ENCODE results near the gene SLC6A7. TPM values are rescaled to one million over a fixed set of nuclear protein-coding genes. Genes with fewer than 3 reads are reported as not detected.

SLC6A7 gene
- total and polyA plus RNA-seq, 2 donors from 2014 or later = not detected

DNA sequence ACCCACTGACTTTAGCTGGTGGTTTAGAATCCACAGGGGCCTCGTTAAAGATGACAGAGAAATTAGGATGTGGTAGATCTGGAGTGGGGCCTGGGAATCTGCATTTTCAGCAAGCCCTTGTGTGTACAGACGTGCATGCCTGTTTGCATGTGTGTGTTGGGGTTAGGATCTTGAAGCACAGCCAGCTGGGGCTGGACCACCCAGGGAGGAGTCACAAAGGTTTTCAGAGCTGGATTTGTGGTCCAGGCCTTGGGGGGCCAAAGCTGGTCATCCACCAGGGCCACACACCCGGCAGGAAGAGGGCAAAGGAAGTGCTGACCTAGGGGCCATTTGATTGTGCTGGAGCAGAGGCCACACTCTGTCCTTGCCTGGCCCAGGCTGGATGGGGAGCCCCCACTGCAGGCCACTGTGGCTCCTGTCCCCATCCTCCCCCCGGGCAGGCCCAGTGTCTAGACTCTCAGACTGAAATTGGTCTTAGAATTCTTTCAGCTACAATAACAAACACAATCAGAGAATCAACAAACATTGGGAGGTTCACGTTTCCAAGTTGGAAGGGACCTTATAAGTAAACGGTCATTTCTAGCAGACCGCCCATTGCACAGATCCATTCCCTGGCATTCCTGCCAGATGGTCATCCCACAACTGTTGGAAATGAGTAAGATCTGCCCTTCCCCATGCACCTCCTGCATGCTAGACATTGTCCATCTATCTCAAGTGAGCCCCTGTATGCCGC is 13.0 kb upstream of the SLC6A7 start:
- Histone ChIP-seq H3K27ac (ENCODE audit: low read depth in 2 of 2, low read length in 2 of 2) (no peak overlapping the region), H3K9me3 (ENCODE audit: control insufficient read depth in 2 of 3, insufficient read depth in 1 of 3, low read length in 3 of 3) (no peaks in the 10 kb centered on the region), H3K36me3 (ENCODE audit: control insufficient read depth in 2 of 3, insufficient read depth in 3 of 3, low read length in 3 of 3) (no peaks in the 10 kb centered on the region), H3K4me1 (ENCODE audit: control insufficient read depth in 2 of 3, insufficient read depth in 2 of 3, low read depth in 1 of 3, low read length in 3 of 3) (peaks cover 4 to 25% (median 6%) of the 10 kb centered on the region in 3 donors), H3K27me3 (ENCODE audit: control insufficient read depth, insufficient read depth, low read length) (no peaks in the 10 kb centered on the region), H3K9ac (ENCODE audit: low read length in 3 of 3) (no peak overlapping the region), H3K4me3 (ENCODE audit: low read length in 3 of 3) (no peak overlapping the region)
- intact Hi-C loops (cut with DNase I) = no loop called here
- DNase-seq = no peak
- no peak for FAIRE-seq
- TF ChIP-seq, protein P1, sequence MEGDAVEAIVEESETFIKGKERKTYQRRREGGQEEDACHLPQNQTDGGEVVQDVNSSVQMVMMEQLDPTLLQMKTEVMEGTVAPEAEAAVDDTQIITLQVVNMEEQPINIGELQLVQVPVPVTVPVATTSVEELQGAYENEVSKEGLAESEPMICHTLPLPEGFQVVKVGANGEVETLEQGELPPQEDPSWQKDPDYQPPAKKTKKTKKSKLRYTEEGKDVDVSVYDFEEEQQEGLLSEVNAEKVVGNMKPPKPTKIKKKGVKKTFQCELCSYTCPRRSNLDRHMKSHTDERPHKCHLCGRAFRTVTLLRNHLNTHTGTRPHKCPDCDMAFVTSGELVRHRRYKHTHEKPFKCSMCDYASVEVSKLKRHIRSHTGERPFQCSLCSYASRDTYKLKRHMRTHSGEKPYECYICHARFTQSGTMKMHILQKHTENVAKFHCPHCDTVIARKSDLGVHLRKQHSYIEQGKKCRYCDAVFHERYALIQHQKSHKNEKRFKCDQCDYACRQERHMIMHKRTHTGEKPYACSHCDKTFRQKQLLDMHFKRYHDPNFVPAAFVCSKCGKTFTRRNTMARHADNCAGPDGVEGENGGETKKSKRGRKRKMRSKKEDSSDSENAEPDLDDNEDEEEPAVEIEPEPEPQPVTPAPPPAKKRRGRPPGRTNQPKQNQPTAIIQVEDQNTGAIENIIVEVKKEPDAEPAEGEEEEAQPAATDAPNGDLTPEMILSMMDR (IDR thresholded peaks at IDR 0.05; ENCODE audit: borderline replicate concordance, extremely low read depth, insufficient read depth) = no peak

DNA sequence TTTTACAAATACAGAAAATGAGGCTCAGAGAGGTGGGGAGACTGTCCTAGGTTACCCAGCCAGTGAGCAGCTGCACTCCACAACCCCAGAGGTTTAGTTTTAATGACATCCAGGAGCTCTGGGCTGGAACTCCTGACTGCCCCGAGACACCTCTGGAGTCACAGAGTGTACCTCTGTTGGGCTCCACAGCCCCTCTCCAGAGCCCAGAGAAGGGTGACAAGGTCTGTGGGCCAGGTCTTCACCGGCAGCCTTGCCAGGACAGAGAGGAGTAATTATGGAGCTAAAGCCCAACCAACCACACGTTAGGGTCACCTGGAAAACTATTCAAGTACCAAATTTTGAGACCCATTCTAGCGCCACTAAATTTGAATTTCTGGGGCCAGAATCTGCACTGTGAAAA is 12.1 kb upstream of the SLC6A7 start:
- DNase-seq = no peak
- intact Hi-C loops (cut with DNase I) = no loop called here
- Histone ChIP-seq H3K36me3 (ENCODE audit: control insufficient read depth in 2 of 3, insufficient read depth in 3 of 3, low read length in 3 of 3) (no peaks in the 10 kb centered on the region), H3K9me3 (ENCODE audit: control insufficient read depth in 2 of 3, insufficient read depth in 1 of 3, low read length in 3 of 3) (no peaks in the 10 kb centered on the region), H3K27ac (ENCODE audit: low read depth in 2 of 2, low read length in 2 of 2) (no peak overlapping the region), H3K27me3 (ENCODE audit: control insufficient read depth, insufficient read depth, low read length) (no peaks in the 10 kb centered on the region), H3K9ac (ENCODE audit: low read length in 3 of 3) (no peak overlapping the region), H3K4me3 (ENCODE audit: low read length in 3 of 3) (no peak overlapping the region), H3K4me1 (ENCODE audit: control insufficient read depth in 2 of 3, insufficient read depth in 2 of 3, low read depth in 1 of 3, low read length in 3 of 3) (peaks cover 4 to 25% (median 6%) of the 10 kb centered on the region in 3 donors)
- FAIRE-seq = no peak
- TF ChIP-seq, protein P1 (IDR thresholded peaks at IDR 0.05; ENCODE audit: borderline replicate concordance, extremely low read depth, insufficient read depth) = no peak

GRCh38 chr5:150178262-150178661 is 11.6 kb upstream of the SLC6A7 start:
- intact Hi-C loops (cut with DNase I) = no loop called here
- Histone ChIP-seq H3K4me1 (ENCODE audit: control insufficient read depth in 2 of 3, insufficient read depth in 2 of 3, low read depth in 1 of 3, low read length in 3 of 3) (peaks cover 4 to 25% (median 6%) of the 10 kb centered on the region in 3 donors), H3K36me3 (ENCODE audit: control insufficient read depth in 2 of 3, insufficient read depth in 3 of 3, low read length in 3 of 3) (no peaks in the 10 kb centered on the region), H3K4me3 (ENCODE audit: low read length in 3 of 3) (no peak overlapping the region), H3K27ac (ENCODE audit: low read depth in 2 of 2, low read length in 2 of 2) (no peak overlapping the region), H3K27me3 (ENCODE audit: control insufficient read depth, insufficient read depth, low read length) (no peaks in the 10 kb centered on the region), H3K9me3 (ENCODE audit: control insufficient read depth in 2 of 3, insufficient read depth in 1 of 3, low read length in 3 of 3) (no peaks in the 10 kb centered on the region), H3K9ac (ENCODE audit: low read length in 3 of 3) (no peak overlapping the region)
- peak in 2 of 5 donors; percentile 60 to 78 for DNase-seq
- FAIRE-seq = no peak
- TF ChIP-seq, protein P1 (IDR thresholded peaks at IDR 0.05; ENCODE audit: borderline replicate concordance, extremely low read depth, insufficient read depth) = no peak

Data from kidney (tissue), 14 donors.